ENCODE measurements around the gene EXOC3L4. TPM values are rescaled to one million over a fixed set of nuclear protein-coding genes. Genes with fewer than 3 reads are reported as not detected.

Gene EXOC3L4
- total and polyA plus RNA-seq, 2 of the 8 experiments (the other 6 are each of a cell fraction or from before 2014, with no cell fraction given) = 0.45 to 0.57 TPM

DNA sequence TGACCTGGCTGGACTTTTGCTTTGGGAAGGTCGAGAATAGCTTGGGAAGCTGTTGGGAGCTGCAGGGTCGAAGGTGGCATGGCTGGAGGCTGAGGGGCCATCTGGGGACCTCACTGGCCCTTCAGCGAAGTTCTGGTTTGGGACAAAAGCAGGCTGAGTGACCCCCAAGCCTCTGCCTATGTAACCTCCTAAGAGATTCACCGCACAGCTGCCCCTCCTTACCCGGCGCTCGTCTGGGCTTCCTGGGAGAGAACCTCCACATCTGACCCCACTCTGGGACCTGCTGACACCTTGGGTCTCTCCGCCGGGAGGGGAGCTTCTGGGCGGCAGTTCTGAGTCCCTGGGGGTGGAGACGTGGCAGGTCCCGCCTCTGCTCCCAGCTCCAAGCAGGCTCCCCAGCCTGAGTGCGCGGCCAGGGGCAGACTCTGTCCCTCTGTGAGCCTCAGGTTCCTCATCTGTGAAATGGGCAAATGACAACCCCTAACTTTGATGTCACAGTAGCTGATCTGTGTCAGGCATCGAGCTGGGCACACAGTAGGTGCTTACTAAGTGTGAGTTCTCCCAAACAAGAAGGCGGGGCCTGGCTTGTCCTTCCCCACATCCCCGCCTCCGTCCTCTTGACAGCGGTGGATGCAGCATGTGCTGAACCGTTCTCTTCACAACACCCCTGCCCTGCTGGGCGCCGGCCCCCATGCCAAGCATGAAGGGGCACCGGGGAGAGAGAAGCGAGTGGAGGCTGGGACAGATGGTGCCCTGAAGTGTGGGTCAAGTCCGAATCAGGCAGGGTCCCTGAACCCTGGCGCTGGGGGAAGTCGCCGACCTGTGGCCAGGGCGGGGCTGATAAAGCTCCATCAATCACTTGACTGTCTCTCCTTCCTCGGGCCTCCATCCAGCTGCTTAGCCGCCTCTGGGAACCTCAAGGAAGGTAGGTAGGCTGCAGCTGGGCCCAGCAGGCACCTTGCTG lies 3.8 kb downstream of the EXOC3L4 start:
- Histone ChIP-seq H3K27me3 (replicated peaks in 1 of 4; ENCODE audit: control insufficient read depth in 3 of 4, extremely low read depth in 1 of 4, insufficient read depth in 3 of 4, low read length in 3 of 4) (peaks cover 2 to 20% (median 15%) of the 10 kb centered on the region in 4 experiments; a peak in 6 of 7 replicates), H4K5ac (ENCODE audit: insufficient read length, low read depth, low read length) (no peak overlapping the region), H3K36me3 (ENCODE audit: control insufficient read depth in 2 of 4, insufficient read depth in 4 of 4, low read length in 3 of 4) (no peaks in the 10 kb centered on the region), H3K23ac (ENCODE audit: insufficient read length) (no peak overlapping the region), H2BK5ac (ENCODE audit: low read depth, low read length) (peak overlapping the region; percentile 3; the same call in 1 of the 2 replicates), H2BK120ac (replicated peaks; ENCODE audit: low read depth, low read length) (no peak overlapping the region), H2BK15ac (ENCODE audit: low read length) (0 out of 2 replicates have a peak overlapping the region, but pooled peaks have one; percentile 2), H3K4me3 (ENCODE audit: extremely low read depth in 1 of 4, insufficient read depth in 2 of 4, low read depth in 3 of 4, low read length in 4 of 4) (no peak overlapping the region), H3K23me2 (ENCODE audit: low read depth, low read length) (no peaks in the 10 kb centered on the region), H3K79me2 (ENCODE audit: control insufficient read depth in 1 of 2, insufficient read depth in 2 of 2, low read length in 2 of 2) (no peaks in the 10 kb centered on the region), H4K20me1 (replicated peaks in 1 of 2; ENCODE audit: control insufficient read depth in 1 of 2, insufficient read depth in 2 of 2, low read length in 2 of 2) (no peaks in the 10 kb centered on the region), H3K27ac (ENCODE audit: low read depth, low read length) (no peak overlapping the region), H3K79me1 (ENCODE audit: low read depth, low read length) (no peaks in the 10 kb centered on the region), H3K14ac (ENCODE audit: insufficient read length) (no peak overlapping the region), H2AK5ac (ENCODE audit: low read depth, low read length) (no peak overlapping the region), H2BK12ac (ENCODE audit: low read depth, low read length) (no peak overlapping the region), H4K91ac (replicated peaks; ENCODE audit: insufficient read length, low read length) (peak overlapping the region; percentile 64), H3K18ac (ENCODE audit: extremely low read depth, low read length) (no peak overlapping the region; the same call in none of the 2 replicates), H3K9me3 (ENCODE audit: insufficient read depth in 2 of 2, low read depth in 1 of 2, low read length in 1 of 2) (no peaks in the 10 kb centered on the region), H3K56ac (replicated peaks; ENCODE audit: insufficient read length, low read depth, low read length) (no peak overlapping the region), H4K8ac (ENCODE audit: extremely low read depth, insufficient read depth, low read length) (no peak overlapping the region), H3K9ac (replicated peaks in 1 of 4; ENCODE audit: extremely low read depth in 1 of 4, low read depth in 3 of 4, low read length in 3 of 4) (no peak overlapping the region), H2AFZ (ENCODE audit: low read length) (no peak overlapping the region), H3K4ac (replicated peaks; ENCODE audit: insufficient read length, low read depth, low read length) (no peak overlapping the region), H3K4me1 (replicated peaks in 1 of 4; ENCODE audit: control insufficient read depth in 3 of 4, insufficient read depth in 4 of 4, low read length in 3 of 4) (peaks cover 0 to 23% (median 13%) of the 10 kb centered on the region in 4 experiments; a peak in 6 of 7 replicates), H3K4me2 (ENCODE audit: insufficient read depth in 1 of 2, low read depth in 2 of 2, low read length in 2 of 2) (no peak overlapping the region), H2BK20ac (ENCODE audit: low read length) (no peak overlapping the region)
- WGBS, 2 experiments (ENCODE audit: extremely low coverage in 1 of 2, insufficient coverage in 1 of 2, insufficient read length in 1 of 2, insufficient replicate concordance in 2 of 2, low coverage in 1 of 2, low lambda C conversion rate in 2 of 2, missing lambda C conversion rate in 1 of 2) = 83% methylated on average over 31 of the region's 31 CpGs; no CpG with 5 or more reads in 1 of the 2 experiments
- TF ChIP-seq KDM1A (IDR thresholded peaks at IDR 0.05; ENCODE audit: borderline replicate concordance, low read length) = peak; percentile 82; the same call in 1 of the 2 replicates
- TF ChIP-seq PHF8 (conservative IDR thresholded peaks at IDR 0.05; ENCODE audit: low read depth, low read length) = no peak
- FAIRE-seq = no peak
- POLR2A ChIA-PET (ENCODE audit: partially characterized antibody) = interaction anchor here (0.6 to 1.2 kb wide), 2 partner anchors 10 to 12 kb away, joined by 3 to 5 read pairs; no protein-coding TSS in a partner anchor
- DNase-seq (ENCODE audit: low read depth in 1 of 2, low spot score in 2 of 2) = no peak
- CTCF ChIA-PET (ENCODE audit: partially characterized antibody) = interaction anchor here (0.9 to 10.4 kb wide), 14 partner anchors 7 to 280 kb away, joined by 3 to 276 read pairs (median 6); partner anchors contain the start of genes LBHD2 and TNFAIP2

All from H1 (cell line).